WTC11 (cell line): Measurements from ENCODE around the gene FSTL4. TPM values are rescaled to one million over a fixed set of nuclear protein-coding genes. Genes with fewer than 3 reads are reported as not detected.

ENCODE experiments used
- ATAC-seq: fragments of 200-7000 bp; cut with Tn5 transposase; 2 replicates; pipeline ENCODE4 v1.10.0; 2021; ENCODE audit warnings: mild to moderate bottlenecking, moderate library complexity
- CTCF ChIA-PET: fragments of 300-600 bp; sonication (Branson Sonifier 250); formaldehyde crosslinking; loops from one replicate; lab custom pipeline; 2021; ENCODE audit warnings: antibody characterized with exemption; lab: Charles Lee
- POLR2A ChIA-PET: fragments of 350-600 bp; sonication (Branson Sonifier 250); formaldehyde crosslinking; loops from one replicate; lab custom pipeline; 2021; ENCODE audit warnings: antibody characterized with exemption; lab: Charles Lee
- DNase-seq: peaks from one replicate; pipeline ENCODE4 v3.0.0; 2021; ENCODE audit warnings: low spot score
- H3K27ac Mint-ChIP-seq: 2 replicates; pipeline ENCODE4 v1.8.0; 2021; ENCODE audit warnings: mixed read lengths
- H3K27me3 Mint-ChIP-seq: 2 replicates; pipeline ENCODE4 v1.8.0; 2021; ENCODE audit warnings: low read depth, mild to moderate bottlenecking, moderate library complexity, mixed read lengths
- H3K36me3 Mint-ChIP-seq: 2 replicates; pipeline ENCODE4 v1.8.0; 2021; ENCODE audit warnings: mixed read lengths
- H3K4me1 Mint-ChIP-seq: 2 replicates; pipeline ENCODE4 v1.8.0; 2022; ENCODE audit warnings: mixed read lengths
- H3K4me3 Mint-ChIP-seq: 2 replicates; pipeline ENCODE4 v1.8.0; 2021; ENCODE audit warnings: mild to moderate bottlenecking, moderate library complexity, mixed read lengths
- H3K9me3 Mint-ChIP-seq: 2 replicates; pipeline ENCODE4 v1.8.0; 2021; ENCODE audit warnings: mixed read lengths
- EMX1 ChIP-seq: fragments of 250-450 bp; sonication (Bioruptor Pico); IDR thresholded peaks from 2 replicates; pipeline ENCODE4 v1.8.0; 2021; ENCODE audit warnings: mild to moderate bottlenecking
- FOXP1 ChIP-seq: sonication (generic); formaldehyde crosslinking; IDR thresholded peaks from 2 replicates; pipeline ENCODE4 v1.8.0; 2022; ENCODE audit warnings: missing genetic modification reagents, mild to moderate bottlenecking, moderate library complexity, borderline replicate concordance
- MXD4 ChIP-seq: fragments of 250-450 bp; sonication (Bioruptor Pico); IDR thresholded peaks from 2 replicates; pipeline ENCODE4 v1.8.0; 2021; ENCODE audit warnings: mild to moderate bottlenecking, moderate library complexity, borderline replicate concordance
- NR2C2 ChIP-seq: sonication (generic); formaldehyde crosslinking; IDR thresholded peaks from 2 replicates; pipeline ENCODE4 v1.8.0; 2022; ENCODE audit warnings: mild to moderate bottlenecking, missing genetic modification reagents
- SMAD3 ChIP-seq: sonication (generic); formaldehyde crosslinking; IDR thresholded peaks from 2 replicates; pipeline ENCODE4 v1.8.0; 2022; ENCODE audit warnings: missing genetic modification reagents, mild to moderate bottlenecking, borderline replicate concordance
- SOX15 ChIP-seq: fragments of 250-450 bp; sonication (Bioruptor Pico); IDR thresholded peaks from 2 replicates; pipeline ENCODE4 v1.9.0; 2021; ENCODE audit warnings: mild to moderate bottlenecking
- TCF7 ChIP-seq: sonication (generic); formaldehyde crosslinking; IDR thresholded peaks from 2 replicates; pipeline ENCODE4 v1.8.0; 2022; ENCODE audit warnings: mild to moderate bottlenecking, low read depth, missing genetic modification reagents, moderate library complexity
- TEAD4 ChIP-seq: sonication (generic); formaldehyde crosslinking; IDR thresholded peaks from 2 replicates; pipeline ENCODE4 v1.8.0; 2022; ENCODE audit warnings: mild to moderate bottlenecking, missing genetic modification reagents
- TP53 ChIP-seq: sonication (generic); formaldehyde crosslinking; IDR thresholded peaks from 2 replicates; pipeline ENCODE4 v1.8.1; 2023; ENCODE audit warnings: mild to moderate bottlenecking, missing genetic modification reagents
- ZBTB21 ChIP-seq: sonication (generic); formaldehyde crosslinking; IDR thresholded peaks from 2 replicates; pipeline ENCODE4 v1.8.1; 2023; ENCODE audit warnings: mild to moderate bottlenecking, missing genetic modification reagents, borderline replicate concordance
- ZNF317 ChIP-seq: sonication (generic); formaldehyde crosslinking; IDR thresholded peaks from 2 replicates; pipeline ENCODE4 v1.8.1; 2023; ENCODE audit warnings: low read depth, mild to moderate bottlenecking, moderate library complexity, missing genetic modification reagents, borderline replicate concordance
- ZNF671 ChIP-seq: fragments of 250-450 bp; sonication (Bioruptor Pico); IDR thresholded peaks from 2 replicates; pipeline ENCODE4 v1.8.0; 2021; ENCODE audit warnings: mild to moderate bottlenecking
- total RNA-seq: library from RNA; stranded (reverse); gene quantifications from 3 replicates; pipeline ENCODE4 v1.2.3, GENCODE V29; 2021
- TF ChIP-seq, protein P1 (sequence below): sonication (generic); formaldehyde crosslinking; IDR thresholded peaks from 2 replicates; pipeline ENCODE4 v1.8.0; 2022; ENCODE audit warnings: mild to moderate bottlenecking, missing genetic modification reagents
- TF ChIP-seq, protein P2 (sequence below): sonication (generic); formaldehyde crosslinking; IDR thresholded peaks from 2 replicates; pipeline ENCODE4 v1.8.1; 2022; ENCODE audit warnings: low read depth, missing genetic modification reagents, borderline replicate concordance
- TF ChIP-seq, protein P3 (sequence below): fragments of 250-450 bp; sonication (Bioruptor Pico); IDR thresholded peaks from 2 replicates; pipeline ENCODE4 v1.9.0; 2021; ENCODE audit warnings: mild to moderate bottlenecking
- TF ChIP-seq, protein P4 (sequence below): fragments of 250-450 bp; sonication (Bioruptor Pico); IDR thresholded peaks from 2 replicates; pipeline ENCODE4 v2.1.2; 2022; ENCODE audit warnings: mild to moderate bottlenecking, moderate library complexity
- TF ChIP-seq, protein P5 (sequence below): sonication (generic); formaldehyde crosslinking; IDR thresholded peaks from 2 replicates; pipeline ENCODE4 v1.8.1; 2023; ENCODE audit warnings: mild to moderate bottlenecking, missing genetic modification reagents, moderate library complexity
- TF ChIP-seq, protein P6 (sequence below): sonication (generic); formaldehyde crosslinking; IDR thresholded peaks from 2 replicates; pipeline ENCODE4 v1.8.1; 2022; ENCODE audit warnings: low read depth, mild to moderate bottlenecking, moderate library complexity, missing genetic modification reagents, borderline replicate concordance
- TF ChIP-seq, protein P7 (sequence below): fragments of 250-450 bp; sonication (Bioruptor Pico); IDR thresholded peaks from 2 replicates; pipeline ENCODE4 v1.8.0; 2021; ENCODE audit warnings: mild to moderate bottlenecking
- TF ChIP-seq, protein P8 (sequence below): sonication (generic); formaldehyde crosslinking; IDR thresholded peaks from 2 replicates; pipeline ENCODE4 v1.8.0; 2022; ENCODE audit warnings: mild to moderate bottlenecking, missing genetic modification reagents

The FSTL4 gene
- total RNA-seq, 1 experiment from 2014 or later = 6.1 TPM

DNA sequence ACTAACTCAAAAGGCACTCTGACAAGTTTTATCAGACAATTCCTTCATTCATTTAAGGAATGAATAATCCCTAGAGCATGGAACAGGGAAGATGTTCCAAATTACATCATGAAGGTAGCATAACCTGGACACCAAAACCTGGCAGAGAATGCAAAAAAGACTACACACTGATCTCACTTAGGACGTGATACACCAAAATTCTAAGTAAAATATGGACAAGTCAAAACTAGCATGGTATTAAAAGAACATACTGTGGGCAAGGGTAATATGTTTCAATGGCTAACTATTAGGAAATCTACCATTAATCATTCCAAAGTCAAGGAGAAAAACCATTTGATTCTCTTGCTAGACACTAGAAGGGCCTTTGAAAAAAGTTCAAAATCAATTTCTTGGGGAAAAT lies 384.0 kb downstream of the FSTL4 start:
- CTCF ChIA-PET = no interaction called here
- no peaks in the 10 kb centered on the region for H3K36me3 Mint-ChIP-seq
- DNase-seq = no peak
- H3K27me3 Mint-ChIP-seq = no peaks in the 10 kb centered on the region
- TF ChIP-seq SOX15 (CRISPR knock-in tag) (no peak), ZNF317 (CRISPR knock-in tag) (no peak), TCF7 (no peak)
- TF ChIP-seq, protein P1, sequence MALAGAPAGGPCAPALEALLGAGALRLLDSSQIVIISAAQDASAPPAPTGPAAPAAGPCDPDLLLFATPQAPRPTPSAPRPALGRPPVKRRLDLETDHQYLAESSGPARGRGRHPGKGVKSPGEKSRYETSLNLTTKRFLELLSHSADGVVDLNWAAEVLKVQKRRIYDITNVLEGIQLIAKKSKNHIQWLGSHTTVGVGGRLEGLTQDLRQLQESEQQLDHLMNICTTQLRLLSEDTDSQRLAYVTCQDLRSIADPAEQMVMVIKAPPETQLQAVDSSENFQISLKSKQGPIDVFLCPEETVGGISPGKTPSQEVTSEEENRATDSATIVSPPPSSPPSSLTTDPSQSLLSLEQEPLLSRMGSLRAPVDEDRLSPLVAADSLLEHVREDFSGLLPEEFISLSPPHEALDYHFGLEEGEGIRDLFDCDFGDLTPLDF = no peak
- no peak for ATAC-seq
- POLR2A ChIA-PET = no interaction called here
- H3K4me3 Mint-ChIP-seq = no peak overlapping the region
- H3K27ac Mint-ChIP-seq = no peak overlapping the region
- peaks cover under 1% of the 10 kb centered on the region; the same call in 1 of the 2 replicates for H3K4me1 Mint-ChIP-seq
- no peaks in the 10 kb centered on the region for H3K9me3 Mint-ChIP-seq

DNA sequence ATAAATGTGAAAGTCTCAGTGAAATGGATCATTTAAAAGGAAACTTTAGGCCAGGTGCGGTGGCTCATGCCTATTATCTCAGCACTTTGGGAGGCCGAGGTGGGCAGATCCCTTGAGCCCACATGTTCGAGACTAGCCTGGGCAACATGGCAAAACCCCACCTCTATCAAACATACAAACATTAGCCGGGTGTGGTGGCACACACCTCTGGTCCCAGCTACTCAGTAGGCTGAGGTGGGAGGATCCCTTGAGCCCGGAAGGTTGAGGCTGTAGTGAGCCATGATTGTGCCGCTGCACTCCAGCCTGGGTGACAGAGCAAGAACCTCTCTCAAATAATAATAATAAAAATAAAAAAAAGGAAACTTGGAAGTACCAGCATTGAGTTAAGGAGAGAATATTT lies 384.4 kb downstream of the FSTL4 start:
- H3K27ac Mint-ChIP-seq = no peak overlapping the region
- DNase-seq (no peak), ATAC-seq (no peak)
- no peaks in the 10 kb centered on the region for H3K9me3 Mint-ChIP-seq
- H3K4me1 Mint-ChIP-seq = peaks cover 4% of the 10 kb centered on the region; the same call in 1 of the 2 replicates
- TF ChIP-seq, protein P2, sequence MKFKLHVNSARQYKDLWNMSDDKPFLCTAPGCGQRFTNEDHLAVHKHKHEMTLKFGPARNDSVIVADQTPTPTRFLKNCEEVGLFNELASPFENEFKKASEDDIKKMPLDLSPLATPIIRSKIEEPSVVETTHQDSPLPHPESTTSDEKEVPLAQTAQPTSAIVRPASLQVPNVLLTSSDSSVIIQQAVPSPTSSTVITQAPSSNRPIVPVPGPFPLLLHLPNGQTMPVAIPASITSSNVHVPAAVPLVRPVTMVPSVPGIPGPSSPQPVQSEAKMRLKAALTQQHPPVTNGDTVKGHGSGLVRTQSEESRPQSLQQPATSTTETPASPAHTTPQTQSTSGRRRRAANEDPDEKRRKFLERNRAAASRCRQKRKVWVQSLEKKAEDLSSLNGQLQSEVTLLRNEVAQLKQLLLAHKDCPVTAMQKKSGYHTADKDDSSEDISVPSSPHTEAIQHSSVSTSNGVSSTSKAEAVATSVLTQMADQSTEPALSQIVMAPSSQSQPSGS = no peak
- TF ChIP-seq NR2C2 = no peak
- no peak for TF ChIP-seq FOXP1 (CRISPR knock-in tag)
- TF ChIP-seq MXD4 (CRISPR knock-in tag) = no peak
- no peak for TF ChIP-seq ZBTB21 (CRISPR knock-in tag)
- TF ChIP-seq ZNF671 (CRISPR knock-in tag) = no peak
- TF ChIP-seq, protein P3, sequence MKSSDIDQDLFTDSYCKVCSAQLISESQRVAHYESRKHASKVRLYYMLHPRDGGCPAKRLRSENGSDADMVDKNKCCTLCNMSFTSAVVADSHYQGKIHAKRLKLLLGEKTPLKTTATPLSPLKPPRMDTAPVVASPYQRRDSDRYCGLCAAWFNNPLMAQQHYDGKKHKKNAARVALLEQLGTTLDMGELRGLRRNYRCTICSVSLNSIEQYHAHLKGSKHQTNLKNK (CRISPR knock-in tag) = no peak
- TF ChIP-seq, protein P4, sequence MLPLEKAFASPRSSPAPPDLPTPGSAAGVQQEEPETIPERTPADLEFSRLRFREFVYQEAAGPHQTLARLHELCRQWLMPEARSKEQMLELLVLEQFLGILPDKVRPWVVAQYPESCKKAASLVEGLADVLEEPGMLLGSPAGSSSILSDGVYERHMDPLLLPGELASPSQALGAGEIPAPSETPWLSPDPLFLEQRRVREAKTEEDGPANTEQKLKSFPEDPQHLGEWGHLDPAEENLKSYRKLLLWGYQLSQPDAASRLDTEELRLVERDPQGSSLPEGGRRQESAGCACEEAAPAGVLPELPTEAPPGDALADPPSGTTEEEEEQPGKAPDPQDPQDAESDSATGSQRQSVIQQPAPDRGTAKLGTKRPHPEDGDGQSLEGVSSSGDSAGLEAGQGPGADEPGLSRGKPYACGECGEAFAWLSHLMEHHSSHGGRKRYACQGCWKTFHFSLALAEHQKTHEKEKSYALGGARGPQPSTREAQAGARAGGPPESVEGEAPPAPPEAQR (CRISPR knock-in tag) = no peak
- TF ChIP-seq TEAD4 = no peak
- TF ChIP-seq SMAD3 (CRISPR knock-in tag) = no peak
- TF ChIP-seq EMX1 (CRISPR knock-in tag) = no peak
- ChIA-PET POLR2A (no interaction called here), CTCF (no interaction called here)
- no peak overlapping the region for H3K4me3 Mint-ChIP-seq
- no peaks in the 10 kb centered on the region for H3K36me3 Mint-ChIP-seq
- H3K27me3 Mint-ChIP-seq = no peaks in the 10 kb centered on the region

DNA sequence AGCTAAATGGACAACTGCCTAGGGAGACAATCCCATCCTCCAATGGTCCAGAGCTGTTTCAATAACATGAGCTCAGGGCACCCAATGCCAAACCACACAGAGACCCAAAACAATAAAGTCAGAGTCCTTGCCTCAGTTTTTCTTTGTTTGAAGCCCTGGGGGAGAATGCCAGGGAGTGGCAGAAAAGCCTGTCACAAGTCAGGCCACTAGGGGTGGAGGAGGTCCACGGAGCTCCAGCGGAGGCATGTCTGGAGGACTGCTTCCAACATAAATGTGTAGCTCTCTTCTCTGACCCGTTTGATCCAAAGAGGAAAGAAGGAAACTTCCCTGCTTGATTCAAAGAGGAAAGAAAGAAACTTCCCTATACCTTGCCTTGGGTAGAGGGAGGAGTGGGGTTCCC lies 385.3 kb downstream of the FSTL4 start:
- POLR2A ChIA-PET = no interaction called here
- Mint-ChIP-seq H3K9me3 (no peaks in the 10 kb centered on the region), H3K4me3 (no peak overlapping the region), H3K36me3 (no peaks in the 10 kb centered on the region), H3K27ac (no peak overlapping the region), H3K27me3 (no peaks in the 10 kb centered on the region)
- CTCF ChIA-PET = interaction anchor here (0.9 to 3.2 kb wide), 4 partner anchors 10 to 124 kb away, joined by 3 to 13 read pairs (median 4); no protein-coding TSS in a partner anchor
- no peak for DNase-seq
- TF ChIP-seq, protein P5, sequence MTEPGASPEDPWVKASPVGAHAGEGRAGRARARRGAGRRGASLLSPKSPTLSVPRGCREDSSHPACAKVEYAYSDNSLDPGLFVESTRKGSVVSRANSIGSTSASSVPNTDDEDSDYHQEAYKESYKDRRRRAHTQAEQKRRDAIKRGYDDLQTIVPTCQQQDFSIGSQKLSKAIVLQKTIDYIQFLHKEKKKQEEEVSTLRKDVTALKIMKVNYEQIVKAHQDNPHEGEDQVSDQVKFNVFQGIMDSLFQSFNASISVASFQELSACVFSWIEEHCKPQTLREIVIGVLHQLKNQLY (CRISPR knock-in tag) = no peak
- TF ChIP-seq, protein P6, sequence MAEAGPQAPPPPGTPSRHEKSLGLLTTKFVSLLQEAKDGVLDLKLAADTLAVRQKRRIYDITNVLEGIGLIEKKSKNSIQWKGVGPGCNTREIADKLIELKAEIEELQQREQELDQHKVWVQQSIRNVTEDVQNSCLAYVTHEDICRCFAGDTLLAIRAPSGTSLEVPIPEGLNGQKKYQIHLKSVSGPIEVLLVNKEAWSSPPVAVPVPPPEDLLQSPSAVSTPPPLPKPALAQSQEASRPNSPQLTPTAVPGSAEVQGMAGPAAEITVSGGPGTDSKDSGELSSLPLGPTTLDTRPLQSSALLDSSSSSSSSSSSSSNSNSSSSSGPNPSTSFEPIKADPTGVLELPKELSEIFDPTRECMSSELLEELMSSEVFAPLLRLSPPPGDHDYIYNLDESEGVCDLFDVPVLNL (CRISPR knock-in tag) = no peak
- TF ChIP-seq, protein P7, sequence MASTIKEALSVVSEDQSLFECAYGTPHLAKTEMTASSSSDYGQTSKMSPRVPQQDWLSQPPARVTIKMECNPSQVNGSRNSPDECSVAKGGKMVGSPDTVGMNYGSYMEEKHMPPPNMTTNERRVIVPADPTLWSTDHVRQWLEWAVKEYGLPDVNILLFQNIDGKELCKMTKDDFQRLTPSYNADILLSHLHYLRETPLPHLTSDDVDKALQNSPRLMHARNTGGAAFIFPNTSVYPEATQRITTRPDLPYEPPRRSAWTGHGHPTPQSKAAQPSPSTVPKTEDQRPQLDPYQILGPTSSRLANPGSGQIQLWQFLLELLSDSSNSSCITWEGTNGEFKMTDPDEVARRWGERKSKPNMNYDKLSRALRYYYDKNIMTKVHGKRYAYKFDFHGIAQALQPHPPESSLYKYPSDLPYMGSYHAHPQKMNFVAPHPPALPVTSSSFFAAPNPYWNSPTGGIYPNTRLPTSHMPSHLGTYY = no peak
- TF ChIP-seq, protein P8, sequence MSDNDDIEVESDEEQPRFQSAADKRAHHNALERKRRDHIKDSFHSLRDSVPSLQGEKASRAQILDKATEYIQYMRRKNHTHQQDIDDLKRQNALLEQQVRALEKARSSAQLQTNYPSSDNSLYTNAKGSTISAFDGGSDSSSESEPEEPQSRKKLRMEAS (CRISPR knock-in tag) = no peak
- TF ChIP-seq TP53 (CRISPR knock-in tag) = no peak
- TF ChIP-seq, all 79 proteins: peak for 0
- peaks cover 6% of the 10 kb centered on the region; the same call in 1 of the 2 replicates for H3K4me1 Mint-ChIP-seq
- peak; percentile 39; the same call in 1 of the 2 replicates for ATAC-seq
